T follicular helper cell (primary cell): ENCODE measurements around the gene ZNF816.
"Not testable (repeated sequence)": the region's sequence is repeated elsewhere in the genome, so short reads cannot be mapped to it uniquely, and the experiment has no call there.

ENCODE experiments used
- DNase-seq: peaks from one replicate; pipeline ENCODE4 v3.0.0-alpha.2; 2020; ENCODE audit warnings: low read depth

ZNF816 gene

GRCh38 chr19:52959613-52960295 is 2.9 kb downstream of the ZNF816 start:
- DNase-seq = no peak

- DNase-seq = no peak
Observed at GRCh38 chr19:52957591-52957990, 5.1 kb downstream of the ZNF816 start.

- DNase-seq = no peak
Observed at GRCh38 chr19:52956917-52957316, 5.8 kb downstream of the ZNF816 start.

- no peak for DNase-seq
Observed at GRCh38 chr19:52949422-52949821, 13.3 kb downstream of the ZNF816 start.

GRCh38 chr19:52948025-52948770 is 14.5 kb downstream of the ZNF816 start:
- no peak for DNase-seq

GRCh38 chr19:52946322-52947310 is 16.1 kb downstream of the ZNF816 start:
- no peak for DNase-seq

GRCh38 chr19:52945652-52946321 is 16.9 kb downstream of the ZNF816 start:
- no peak for DNase-seq

GRCh38 chr19:52944703-52945493 is 17.8 kb downstream of the ZNF816 start:
- not testable (repeated sequence) for DNase-seq

GRCh38 chr19:52943884-52944643 is 18.6 kb downstream of the ZNF816 start:
- DNase-seq = no peak

GRCh38 chr19:52943134-52943883 is 19.4 kb downstream of the ZNF816 start:
- no peak for DNase-seq

- peak; percentile 94 for DNase-seq
Observed at GRCh38 chr19:52942386-52943133, 20.1 kb downstream of the ZNF816 start.

GRCh38 chr19:52941941-52942385 is 20.7 kb downstream of the ZNF816 start:
- no peak for DNase-seq

- DNase-seq = not testable (repeated sequence)
Observed at GRCh38 chr19:52941523-52941922, 21.2 kb downstream of the ZNF816 start.

- DNase-seq = not testable (repeated sequence)
Observed at GRCh38 chr19:52940905-52941304, 21.8 kb downstream of the ZNF816 start.

GRCh38 chr19:52938761-52939160 is 23.9 kb downstream of the ZNF816 start:
- DNase-seq = no peak

GRCh38 chr19:52936954-52937325 is 25.7 kb downstream of the ZNF816 start:
- no peak for DNase-seq

GRCh38 chr19:52936151-52936953 is 26.3 kb downstream of the ZNF816 start:
- DNase-seq = no peak

- DNase-seq = no peak
Observed at GRCh38 chr19:52935434-52935833, 27.2 kb downstream of the ZNF816 start.
